SU-DHL-6 (cell line): ENCODE measurements around the gene CCDC88C.
"Not testable (repeated sequence)": the region's sequence is repeated elsewhere in the genome, so short reads cannot be mapped to it uniquely, and the experiment has no call there.

ENCODE experiments used
- EZH2phosphoT487 ChIP-seq: fragments of 200-600 bp; sonication (generic), shearing (Covaris generic); conservative IDR thresholded peaks from 2 replicates; pipeline ENCODE4 v1.6.1; 2018; ENCODE audit warnings: mild to moderate bottlenecking, antibody characterized with exemption, low read length, moderate library complexity, mixed read lengths
- TF ChIP-seq, protein P1 (sequence below): fragments of 200-600 bp; sonication (generic); IDR thresholded peaks from one replicate; pipeline ENCODE4 v1.5.1; 2017; ENCODE audit warnings: antibody characterized with exemption, mild to moderate bottlenecking, low read length, moderate library complexity; ENCODE audit not compliant: insufficient read depth, poor library complexity, severe bottlenecking

DNA sequence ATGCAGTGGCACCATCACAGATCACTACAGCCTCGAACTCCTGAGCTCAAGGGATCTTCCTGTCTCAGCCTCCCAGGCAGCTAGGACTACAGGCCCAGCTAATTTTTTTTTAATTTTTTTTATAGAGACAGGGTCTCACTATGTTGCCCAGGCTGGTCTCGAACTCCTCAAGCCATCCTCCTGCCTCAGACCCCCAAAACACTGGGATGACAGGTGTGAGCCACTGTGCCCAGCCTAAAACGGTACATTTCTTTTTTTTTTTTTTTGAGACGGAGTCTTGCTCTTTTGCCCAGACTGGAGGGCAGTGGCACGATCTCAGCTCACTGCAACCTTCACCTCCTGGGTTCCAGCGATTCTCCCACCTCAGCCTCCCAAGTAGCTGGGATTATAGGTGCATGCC, 8.4 kb downstream of the CCDC88C start:
- TF ChIP-seq, protein P1, sequence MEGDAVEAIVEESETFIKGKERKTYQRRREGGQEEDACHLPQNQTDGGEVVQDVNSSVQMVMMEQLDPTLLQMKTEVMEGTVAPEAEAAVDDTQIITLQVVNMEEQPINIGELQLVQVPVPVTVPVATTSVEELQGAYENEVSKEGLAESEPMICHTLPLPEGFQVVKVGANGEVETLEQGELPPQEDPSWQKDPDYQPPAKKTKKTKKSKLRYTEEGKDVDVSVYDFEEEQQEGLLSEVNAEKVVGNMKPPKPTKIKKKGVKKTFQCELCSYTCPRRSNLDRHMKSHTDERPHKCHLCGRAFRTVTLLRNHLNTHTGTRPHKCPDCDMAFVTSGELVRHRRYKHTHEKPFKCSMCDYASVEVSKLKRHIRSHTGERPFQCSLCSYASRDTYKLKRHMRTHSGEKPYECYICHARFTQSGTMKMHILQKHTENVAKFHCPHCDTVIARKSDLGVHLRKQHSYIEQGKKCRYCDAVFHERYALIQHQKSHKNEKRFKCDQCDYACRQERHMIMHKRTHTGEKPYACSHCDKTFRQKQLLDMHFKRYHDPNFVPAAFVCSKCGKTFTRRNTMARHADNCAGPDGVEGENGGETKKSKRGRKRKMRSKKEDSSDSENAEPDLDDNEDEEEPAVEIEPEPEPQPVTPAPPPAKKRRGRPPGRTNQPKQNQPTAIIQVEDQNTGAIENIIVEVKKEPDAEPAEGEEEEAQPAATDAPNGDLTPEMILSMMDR, result not testable (repeated sequence)
- not testable (repeated sequence) for TF ChIP-seq EZH2phosphoT487
